Right lobe of liver (tissue), 4 donors: ENCODE results near the gene SYT1.

Source experiments
- CTCF ChIP-seq, 4 donors: fragments of 200-600 bp in 3 of 4; fragments of 450-650 bp in 1 of 4; IDR thresholded peaks; one replicate each; pipeline versions ENCODE4 v1.5.1 to v1.8.0; 2016 to 2022; ENCODE audit warnings: antibody characterized with exemption in 4 of 4, mild to moderate bottlenecking in 2 of 4
- POLR2A ChIP-seq: fragments of 450-650 bp; IDR thresholded peaks from one replicate; pipeline ENCODE4 v1.6.1; 2017; ENCODE audit warnings: antibody characterized with exemption, mild to moderate bottlenecking
- donor health status: DM: no; HTN: no; CAD: no.
- donor health status: DM: no; HTN: no; CAD: no.
- donor health status: DM: no; HTN: yes; CAD: no.

DNA sequence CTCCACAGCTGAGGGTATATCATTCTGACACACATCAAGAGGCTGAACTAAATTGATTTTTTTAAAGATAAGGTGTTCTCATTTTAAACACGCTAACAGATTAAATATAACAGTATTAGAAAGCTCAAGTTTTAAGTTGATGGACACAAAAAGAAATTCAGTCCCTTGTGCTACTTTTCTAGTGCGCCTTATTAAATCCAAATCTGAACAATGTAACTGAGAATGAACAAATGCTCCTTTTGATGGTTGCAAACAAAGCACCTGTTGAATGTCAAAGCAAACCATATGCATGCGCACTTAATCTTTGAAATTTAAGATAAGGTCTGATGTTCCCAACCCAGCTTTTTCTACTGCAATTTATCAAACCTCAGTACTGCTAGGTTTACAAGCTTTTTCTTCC, 424.3 kb downstream of the SYT1 start:
- TF ChIP-seq CTCF (IDR thresholded peaks at IDR 0.05) = no peak
- no peak for TF ChIP-seq POLR2A
